OCI-LY1 (cell line): Measurements from ENCODE around the gene SLC39A11.

ENCODE experiments used
- EZH2 ChIP-seq: fragments of 200-600 bp; sonication (generic), shearing (Covaris generic); IDR thresholded peaks from 2 replicates; pipeline ENCODE4 v1.8.0; 2017; ENCODE audit warnings: borderline replicate concordance, mixed run types, mild to moderate bottlenecking, antibody characterized with exemption, low read length, moderate library complexity, mixed read lengths
- TF ChIP-seq, protein P1 (sequence below): fragments of 200-600 bp; sonication (generic), shearing (Covaris generic); IDR thresholded peaks from 2 replicates; pipeline ENCODE4 v1.5.1; 2017; ENCODE audit warnings: mild to moderate bottlenecking, antibody characterized with exemption, low read length, moderate library complexity, mixed read lengths

DNA sequence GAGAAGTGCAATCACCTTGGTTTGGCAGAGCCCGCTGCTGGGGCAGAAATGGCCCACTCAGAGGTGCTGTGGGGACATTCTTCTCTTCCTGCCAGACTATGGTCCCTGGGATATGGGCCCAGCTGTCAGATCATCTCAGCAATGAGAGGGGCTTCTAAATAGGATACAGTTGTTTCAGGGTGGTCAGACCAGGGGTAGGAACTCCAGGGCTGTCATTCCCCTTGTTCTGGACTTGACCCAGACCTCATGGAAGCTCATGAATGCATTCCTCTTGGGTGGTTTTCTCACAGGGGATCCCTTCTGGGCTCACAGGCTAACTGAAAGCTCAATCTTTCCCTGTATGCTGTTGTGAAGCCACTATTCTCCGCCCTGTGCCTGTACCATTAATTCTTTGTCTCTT, 347.2 kb downstream of the SLC39A11 start:
- TF ChIP-seq, protein P1, sequence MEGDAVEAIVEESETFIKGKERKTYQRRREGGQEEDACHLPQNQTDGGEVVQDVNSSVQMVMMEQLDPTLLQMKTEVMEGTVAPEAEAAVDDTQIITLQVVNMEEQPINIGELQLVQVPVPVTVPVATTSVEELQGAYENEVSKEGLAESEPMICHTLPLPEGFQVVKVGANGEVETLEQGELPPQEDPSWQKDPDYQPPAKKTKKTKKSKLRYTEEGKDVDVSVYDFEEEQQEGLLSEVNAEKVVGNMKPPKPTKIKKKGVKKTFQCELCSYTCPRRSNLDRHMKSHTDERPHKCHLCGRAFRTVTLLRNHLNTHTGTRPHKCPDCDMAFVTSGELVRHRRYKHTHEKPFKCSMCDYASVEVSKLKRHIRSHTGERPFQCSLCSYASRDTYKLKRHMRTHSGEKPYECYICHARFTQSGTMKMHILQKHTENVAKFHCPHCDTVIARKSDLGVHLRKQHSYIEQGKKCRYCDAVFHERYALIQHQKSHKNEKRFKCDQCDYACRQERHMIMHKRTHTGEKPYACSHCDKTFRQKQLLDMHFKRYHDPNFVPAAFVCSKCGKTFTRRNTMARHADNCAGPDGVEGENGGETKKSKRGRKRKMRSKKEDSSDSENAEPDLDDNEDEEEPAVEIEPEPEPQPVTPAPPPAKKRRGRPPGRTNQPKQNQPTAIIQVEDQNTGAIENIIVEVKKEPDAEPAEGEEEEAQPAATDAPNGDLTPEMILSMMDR: no peak
- TF ChIP-seq EZH2: no peak
